Activated naive CD8-positive, alpha-beta T cell treated with anti-CD3 and anti-CD28 coated beads, Interleukin-2, amount 50 U/mL, for 24 hours (primary cell): ENCODE data around the gene DNAJC4.

Experiments used
- ATAC-seq: fragments of 150-1000 bp; cut with Tn5 transposase; one replicate; pipeline ENCODE4 v1.10.0; 2021
- DNase-seq: peaks from one replicate; pipeline ENCODE4 v3.0.0; 2021
- H3K27ac Mint-ChIP-seq: one replicate; pipeline ENCODE4 v1.8.0; 2021; ENCODE audit warnings: mild to moderate bottlenecking, mixed read lengths
- H3K27me3 Mint-ChIP-seq: one replicate; pipeline ENCODE4 v1.8.0; 2021; ENCODE audit warnings: mixed read lengths
- H3K36me3 Mint-ChIP-seq: one replicate; pipeline ENCODE4 v1.8.0; 2021; ENCODE audit warnings: low read depth, mixed read lengths
- H3K4me1 Mint-ChIP-seq: one replicate; pipeline ENCODE4 v1.8.0; 2021; ENCODE audit warnings: mixed read lengths
- H3K4me3 Mint-ChIP-seq: one replicate; pipeline ENCODE4 v1.8.0; 2021; ENCODE audit warnings: mild to moderate bottlenecking, moderate library complexity, mixed read lengths
- H3K9me3 Mint-ChIP-seq: one replicate; pipeline ENCODE4 v1.8.0; 2021; ENCODE audit warnings: mixed read lengths

The DNAJC4 gene

GRCh38 chr11:64231546-64231945 is 1.2 kb downstream of the DNAJC4 start:
- no peak for DNase-seq
- Mint-ChIP-seq H3K4me3 (peak overlapping the region; percentile 81), H3K27ac (no peak overlapping the region), H3K9me3 (no peaks in the 10 kb centered on the region), H3K4me1 (peaks cover 61% of the 10 kb centered on the region), H3K27me3 (no peaks in the 10 kb centered on the region), H3K36me3 (peaks cover 2% of the 10 kb centered on the region)
- no peak for ATAC-seq

- Mint-ChIP-seq H3K27ac (no peak overlapping the region), H3K4me3 (peak overlapping the region; percentile 81), H3K4me1 (peaks cover 55% of the 10 kb centered on the region), H3K27me3 (no peaks in the 10 kb centered on the region), H3K36me3 (no peaks in the 10 kb centered on the region), H3K9me3 (no peaks in the 10 kb centered on the region)
- DNase-seq = no peak
- no peak for ATAC-seq
These were observed 2.0 kb downstream of the DNAJC4 start for GRCh38 chr11:64232182-64232966.

- ATAC-seq (no peak), DNase-seq (no peak)
- no peak overlapping the region for H3K4me3 Mint-ChIP-seq
- H3K36me3 Mint-ChIP-seq = peaks cover 3% of the 10 kb centered on the region
- no peak overlapping the region for H3K27ac Mint-ChIP-seq
- H3K9me3 Mint-ChIP-seq = no peaks in the 10 kb centered on the region
- H3K27me3 Mint-ChIP-seq = no peaks in the 10 kb centered on the region
- peaks cover 49% of the 10 kb centered on the region for H3K4me1 Mint-ChIP-seq
These were observed 2.6 kb downstream of the DNAJC4 start for GRCh38 chr11:64232967-64233315.

- DNase-seq (peak; percentile 72), ATAC-seq (peak; percentile 38)
- H3K27me3 Mint-ChIP-seq = no peaks in the 10 kb centered on the region
- no peaks in the 10 kb centered on the region for H3K9me3 Mint-ChIP-seq
- H3K4me1 Mint-ChIP-seq = peaks cover 46% of the 10 kb centered on the region
- H3K36me3 Mint-ChIP-seq = peaks cover 7% of the 10 kb centered on the region
- peak within 1 kb of the TSS; percentile 83 for H3K4me3 Mint-ChIP-seq
- H3K27ac Mint-ChIP-seq = peak within 1 kb of the TSS; percentile 72
These were observed 3.7 kb downstream of the DNAJC4 start, which contains the start of gene VEGFB for GRCh38 chr11:64233913-64234586. Gene VEGFB, plus strand, starts transcription at chr11:64234584. Its CDS starts 250 bp downstream, at chr11:64234834.

GRCh38 chr11:64234647-64235379 is 4.5 kb downstream of the DNAJC4 start:
- Mint-ChIP-seq H3K4me3 (peak overlapping the region; percentile 83), H3K36me3 (peaks cover 7% of the 10 kb centered on the region), H3K4me1 (peaks cover 44% of the 10 kb centered on the region), H3K27ac (peak overlapping the region; percentile 72), H3K9me3 (no peaks in the 10 kb centered on the region), H3K27me3 (no peaks in the 10 kb centered on the region)
- DNase-seq (peak; percentile 60), ATAC-seq (peak; percentile 46)

- DNase-seq (no peak), ATAC-seq (no peak)
- Mint-ChIP-seq H3K27me3 (no peaks in the 10 kb centered on the region), H3K4me1 (peaks cover 47% of the 10 kb centered on the region), H3K4me3 (peak overlapping the region; percentile 83), H3K36me3 (peaks cover 7% of the 10 kb centered on the region), H3K27ac (peak overlapping the region; percentile 72), H3K9me3 (no peaks in the 10 kb centered on the region)
These were observed 5.3 kb downstream of the DNAJC4 start for GRCh38 chr11:64235437-64236161.

- no peak overlapping the region for H3K27ac Mint-ChIP-seq
- H3K36me3 Mint-ChIP-seq = peaks cover 9% of the 10 kb centered on the region
- DNase-seq (no peak), ATAC-seq (no peak)
- H3K4me3 Mint-ChIP-seq = no peak overlapping the region
- H3K27me3 Mint-ChIP-seq = no peaks in the 10 kb centered on the region
- no peaks in the 10 kb centered on the region for H3K9me3 Mint-ChIP-seq
- peaks cover 38% of the 10 kb centered on the region for H3K4me1 Mint-ChIP-seq
These were observed 7.2 kb downstream of the DNAJC4 start for GRCh38 chr11:64237484-64237951.

- Mint-ChIP-seq H3K36me3 (peaks cover 11% of the 10 kb centered on the region), H3K9me3 (no peaks in the 10 kb centered on the region), H3K27me3 (no peaks in the 10 kb centered on the region), H3K4me3 (no peak overlapping the region), H3K27ac (peak overlapping the region; percentile 49), H3K4me1 (peaks cover 41% of the 10 kb centered on the region)
- no peak for DNase-seq
- ATAC-seq = no peak
These were observed 7.7 kb downstream of the DNAJC4 start for GRCh38 chr11:64238076-64238475.

GRCh38 chr11:64238999-64239398 is 8.7 kb downstream of the DNAJC4 start:
- no peak for DNase-seq
- peak overlapping the region; percentile 7 for H3K4me3 Mint-ChIP-seq
- peaks cover 45% of the 10 kb centered on the region for H3K4me1 Mint-ChIP-seq
- ATAC-seq = no peak
- H3K9me3 Mint-ChIP-seq = no peaks in the 10 kb centered on the region
- H3K27ac Mint-ChIP-seq = peak overlapping the region; percentile 93
- no peaks in the 10 kb centered on the region for H3K27me3 Mint-ChIP-seq
- peaks cover 19% of the 10 kb centered on the region for H3K36me3 Mint-ChIP-seq

GRCh38 chr11:64239662-64240434 is 9.5 kb downstream of the DNAJC4 start:
- DNase-seq (no peak), ATAC-seq (no peak)
- Mint-ChIP-seq H3K4me1 (peaks cover 47% of the 10 kb centered on the region), H3K27ac (peak overlapping the region; percentile 93), H3K4me3 (peak overlapping the region; percentile 87), H3K27me3 (no peaks in the 10 kb centered on the region), H3K36me3 (peaks cover 19% of the 10 kb centered on the region), H3K9me3 (no peaks in the 10 kb centered on the region)

- H3K36me3 Mint-ChIP-seq = peaks cover 19% of the 10 kb centered on the region
- DNase-seq = peak; percentile 99
- peak within 1 kb of the TSS; percentile 93 for H3K27ac Mint-ChIP-seq
- ATAC-seq = peak; percentile 60
- H3K4me3 Mint-ChIP-seq = peak within 1 kb of the TSS; percentile 87
- H3K4me1 Mint-ChIP-seq = peaks cover 40% of the 10 kb centered on the region
- no peaks in the 10 kb centered on the region for H3K9me3 Mint-ChIP-seq
- no peaks in the 10 kb centered on the region for H3K27me3 Mint-ChIP-seq
These were observed 10.3 kb downstream of the DNAJC4 start, which contains the start of gene FKBP2 for GRCh38 chr11:64240435-64241240. Gene FKBP2, plus strand, starts transcription at chr11:64241095. Its CDS starts 1,293 bp downstream, at chr11:64242388.

GRCh38 chr11:64241241-64241490 is 10.8 kb downstream of the DNAJC4 start:
- Mint-ChIP-seq H3K4me3 (peak overlapping the region; percentile 87), H3K4me1 (peaks cover 39% of the 10 kb centered on the region), H3K27me3 (no peaks in the 10 kb centered on the region), H3K27ac (peak overlapping the region; percentile 93), H3K9me3 (no peaks in the 10 kb centered on the region), H3K36me3 (peaks cover 21% of the 10 kb centered on the region)
- ATAC-seq (peak; percentile 76), DNase-seq (peak; percentile 100)
